Measurements from ENCODE around the gene C17orf75. TPM values are rescaled to one million over a fixed set of nuclear protein-coding genes. Genes with fewer than 3 reads are reported as not detected.

C17orf75 gene
- total and polyA plus RNA-seq, 8 donors, result 7.5 to 48.0 (median 14.8) TPM

GRCh38 chr17:32289471-32290070 is 52.4 kb downstream of the C17orf75 start:
- Histone ChIP-seq H3K27me3 (peaks cover 0 to 1% (median 0%) of the 10 kb centered on the region in 3 donors), H3K9me3 (no peaks in the 10 kb centered on the region), H3K4me3 (no peak overlapping the region), H3K36me3 (no peaks in the 10 kb centered on the region), H3K4me1 (peaks cover 0 to 6% (median 0%) of the 10 kb centered on the region in 4 donors), H3K27ac (no peak overlapping the region)
- TF ChIP-seq POLR2A (IDR thresholded peaks at IDR 0.05) (no peak), CTCF (IDR thresholded peaks at IDR 0.05) (no peak), POLR2AphosphoS5 (IDR thresholded peaks at IDR 0.05) (no peak), EP300 (IDR thresholded peaks at IDR 0.05) (no peak)
- intact Hi-C loops (cut with DNase I; ENCODE audit: low total_unique reads), result no loop called here
- DNase-seq, result no peak
- 76 to 88% (median 80%) methylated on average over 9 of the region's 9 CpGs for WGBS, 5 donors

DNA sequence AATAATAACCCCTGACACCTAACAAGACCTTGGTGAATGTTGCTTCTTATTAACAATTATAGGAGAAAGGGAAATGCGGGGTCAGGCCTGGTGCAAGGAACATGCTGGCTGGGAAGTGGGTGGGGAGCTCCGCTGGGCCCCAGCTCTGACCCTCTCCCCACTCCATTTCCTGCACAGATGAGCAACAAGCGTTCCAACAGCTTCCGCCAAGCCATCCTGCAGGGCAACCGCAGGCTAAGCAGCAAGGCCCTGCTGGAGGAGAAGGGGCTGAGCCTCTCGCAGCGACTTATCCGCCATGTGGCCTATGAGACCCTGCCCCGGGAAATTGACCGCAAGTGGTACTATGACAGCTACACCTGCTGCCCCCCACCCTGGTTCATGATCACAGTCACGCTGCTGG is 53.4 kb downstream of the C17orf75 start:
- no peak for DNase-seq
- H3K36me3 ChIP-seq, result no peaks in the 10 kb centered on the region
- no peaks in the 10 kb centered on the region for H3K9me3 ChIP-seq
- H3K4me1 ChIP-seq, result peaks cover 0 to 6% (median 0%) of the 10 kb centered on the region in 4 donors
- H3K27ac ChIP-seq, result no peak overlapping the region
- H3K4me3 ChIP-seq, result no peak overlapping the region
- WGBS, 5 donors, result 56 to 83% (median 73%) methylated on average over 11 of the region's 11 CpGs
- no peak for TF ChIP-seq POLR2A (IDR thresholded peaks at IDR 0.05)
- no peak for TF ChIP-seq CTCF (IDR thresholded peaks at IDR 0.05)
- TF ChIP-seq POLR2AphosphoS5 (IDR thresholded peaks at IDR 0.05), result no peak
- TF ChIP-seq EP300 (IDR thresholded peaks at IDR 0.05), result no peak
- intact Hi-C loops (cut with DNase I; ENCODE audit: low total_unique reads), result no loop called here
- peaks cover 0 to 10% (median 0%) of the 10 kb centered on the region in 3 donors for H3K27me3 ChIP-seq

GRCh38 chr17:32287804-32288511 is 54.0 kb downstream of the C17orf75 start:
- H3K36me3 ChIP-seq, result no peaks in the 10 kb centered on the region
- H3K27ac ChIP-seq, result no peak overlapping the region
- WGBS, 5 donors, result 86 to 93% (median 88%) methylated on average over 10 of the region's 10 CpGs
- H3K9me3 ChIP-seq, result no peaks in the 10 kb centered on the region
- intact Hi-C loops (cut with DNase I; ENCODE audit: low total_unique reads), result no loop called here
- H3K27me3 ChIP-seq, result peaks cover 0 to 13% (median 0%) of the 10 kb centered on the region in 3 donors
- no peak for TF ChIP-seq EP300 (IDR thresholded peaks at IDR 0.05)
- TF ChIP-seq POLR2AphosphoS5 (IDR thresholded peaks at IDR 0.05), result no peak
- no peak for TF ChIP-seq CTCF (IDR thresholded peaks at IDR 0.05)
- no peak for TF ChIP-seq POLR2A (IDR thresholded peaks at IDR 0.05)
- no peak for DNase-seq
- H3K4me1 ChIP-seq, result peaks cover 0 to 6% (median 0%) of the 10 kb centered on the region in 4 donors
- H3K4me3 ChIP-seq, result no peak overlapping the region

DNA sequence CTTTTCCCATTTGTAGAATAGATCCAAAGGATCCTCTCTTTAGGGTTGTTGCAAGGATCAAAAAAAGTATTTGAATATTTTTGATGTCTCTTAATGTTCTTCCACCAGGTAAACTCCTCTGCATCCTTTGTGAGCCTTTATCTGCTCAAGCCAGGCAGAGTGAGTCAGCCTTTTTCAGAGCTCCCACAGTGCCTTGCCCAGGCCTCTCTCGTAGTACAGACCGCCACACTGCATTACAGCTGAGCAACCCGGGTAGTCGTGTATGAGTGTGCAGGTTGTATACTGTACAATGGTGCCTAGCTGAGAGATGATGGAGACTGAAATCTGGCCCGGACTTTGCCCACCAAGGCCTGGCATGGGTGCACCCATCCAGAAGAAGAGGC is 55.5 kb downstream of the C17orf75 start:
- no peak for DNase-seq
- no peak overlapping the region for H3K4me3 ChIP-seq
- no peaks in the 10 kb centered on the region for H3K36me3 ChIP-seq
- H3K9me3 ChIP-seq, result no peaks in the 10 kb centered on the region
- intact Hi-C loops (cut with DNase I; ENCODE audit: low total_unique reads), result no loop called here
- no peak overlapping the region for H3K27ac ChIP-seq
- WGBS, 5 donors, result 76 to 87% (median 80%) methylated on average over 4 to 5 of the region's 5 CpGs
- TF ChIP-seq POLR2A (IDR thresholded peaks at IDR 0.05) (no peak), CTCF (IDR thresholded peaks at IDR 0.05) (no peak), POLR2AphosphoS5 (IDR thresholded peaks at IDR 0.05) (no peak), EP300 (IDR thresholded peaks at IDR 0.05) (no peak)
- peaks cover 0 to 16% (median 0%) of the 10 kb centered on the region in 3 donors for H3K27me3 ChIP-seq
- peaks cover 0 to 6% (median 0%) of the 10 kb centered on the region in 4 donors for H3K4me1 ChIP-seq
